Karpas-422 (cell line): ENCODE data around the gene MEGF9. TPM values are rescaled to one million over a fixed set of nuclear protein-coding genes. Genes with fewer than 3 reads are reported as not detected.

Source experiments
- DNase-seq: peaks from one replicate; pipeline ENCODE4 v3.0.0-alpha.2; 2015
- H2AFZ ChIP-seq: fragments of 200-600 bp; sonication (generic); 2 replicates; pipeline ENCODE4 v1.6.1; 2014; ENCODE audit warnings: antibody characterized with exemption, low read length, mixed read lengths
- H3K27ac ChIP-seq: fragments of 200-600 bp; sonication (generic); 2 replicates; pipeline ENCODE4 v1.5.1; 2014; ENCODE audit warnings: mild to moderate bottlenecking, low read length, moderate library complexity
- H3K27me3 ChIP-seq: fragments of 200-600 bp; sonication (generic); 2 replicates; pipeline ENCODE4 v1.6.1; 2014; ENCODE audit warnings: low read length, mixed read lengths
- H3K36me3 ChIP-seq: fragments of 200-600 bp; sonication (generic); 2 replicates; pipeline ENCODE4 v1.6.1; 2014; ENCODE audit warnings: low read length, mixed read lengths; ENCODE audit not compliant: insufficient read depth
- H3K4me1 ChIP-seq: fragments of 200-600 bp; sonication (generic); 2 replicates; pipeline ENCODE4 v1.6.1; 2014; ENCODE audit warnings: mild to moderate bottlenecking, low read length, mixed read lengths
- H3K4me2 ChIP-seq: fragments of 200-600 bp; sonication (generic); 2 replicates; pipeline ENCODE4 v1.6.1; 2014; ENCODE audit warnings: low read length, low read depth, mild to moderate bottlenecking; ENCODE audit not compliant: poor library complexity, severe bottlenecking
- H3K4me3 ChIP-seq: fragments of 200-600 bp; sonication (generic); 2 replicates; pipeline ENCODE4 v1.5.1; 2014; ENCODE audit warnings: mild to moderate bottlenecking, antibody characterized with exemption, low read length, mixed read lengths
- H3K79me2 ChIP-seq: fragments of 200-600 bp; sonication (generic); 2 replicates; pipeline ENCODE4 v1.6.1; 2014; ENCODE audit warnings: mild to moderate bottlenecking, low read length, mixed read lengths
- H3K9ac ChIP-seq: fragments of 200-600 bp; sonication (generic); 2 replicates; pipeline ENCODE4 v1.6.0; 2014; ENCODE audit warnings: low read length
- H3K9me2 ChIP-seq: fragments of 200-600 bp; sonication (generic), shearing (Covaris generic); replicated peaks from 2 replicates; pipeline ENCODE4 v1.6.0; 2014; ENCODE audit warnings: mild to moderate bottlenecking, low read length, moderate library complexity; ENCODE audit not compliant: insufficient read depth
- H3K9me3 ChIP-seq: fragments of 300-700, 200-600 bp; sonication (generic); 2 replicates; pipeline ENCODE4 v1.6.1; 2014; ENCODE audit warnings: low read length, mixed read lengths
- H4K20me1 ChIP-seq: fragments of 200-600 bp; sonication (generic); 2 replicates; pipeline ENCODE4 v1.6.1; 2014; ENCODE audit warnings: mild to moderate bottlenecking, antibody characterized with exemption, low read length, low read depth; ENCODE audit not compliant: insufficient read depth
- total RNA-seq: library from RNA; depleted of rRNA; stranded (reverse); fragments of >200 nt; shearing (Covaris generic); gene quantifications from 2 replicates; pipeline ENCODE4 v1.2.3, GENCODE V29; 2014; ENCODE audit warnings: low replicate concordance

The MEGF9 gene
- total RNA-seq, 1 experiment from 2014 or later, result 86.6 TPM

GRCh38 chr9:120715389-120715924, 1.2 kb upstream of the MEGF9 start:
- H3K36me3 ChIP-seq, result peaks cover 26% of the 10 kb centered on the region
- DNase-seq, result peak; percentile 67
- no peaks in the 10 kb centered on the region for H3K9me3 ChIP-seq
- H3K9ac ChIP-seq, result peak overlapping the region; percentile 96
- no peak overlapping the region for H2AFZ ChIP-seq
- peaks cover 14% of the 10 kb centered on the region; the same call in 1 of the 2 replicates for H4K20me1 ChIP-seq
- H3K79me2 ChIP-seq, result peaks cover 44% of the 10 kb centered on the region
- H3K27me3 ChIP-seq, result no peaks in the 10 kb centered on the region
- no peaks in the 10 kb centered on the region for H3K9me2 ChIP-seq
- H3K4me1 ChIP-seq, result peaks cover 67% of the 10 kb centered on the region
- peak overlapping the region; percentile 85 for H3K4me2 ChIP-seq
- peak overlapping the region; percentile 94 for H3K27ac ChIP-seq
- H3K4me3 ChIP-seq, result peak overlapping the region; percentile 84

GRCh38 chr9:120714846-120715388, 647 bp upstream of the MEGF9 start:
- Histone ChIP-seq H4K20me1 (peaks cover 16% of the 10 kb centered on the region; the same call in 1 of the 2 replicates), H3K36me3 (peaks cover 30% of the 10 kb centered on the region), H3K9me3 (no peaks in the 10 kb centered on the region), H2AFZ (no peak overlapping the region), H3K27me3 (no peaks in the 10 kb centered on the region), H3K4me1 (peaks cover 73% of the 10 kb centered on the region), H3K9ac (peak overlapping the region; percentile 96), H3K9me2 (no peaks in the 10 kb centered on the region), H3K4me3 (peak overlapping the region; percentile 84), H3K79me2 (peaks cover 49% of the 10 kb centered on the region), H3K4me2 (peak overlapping the region; percentile 85), H3K27ac (peak overlapping the region; percentile 94)
- DNase-seq, result peak; percentile 72

GRCh38 chr9:120713257-120714087, 798 bp downstream of the MEGF9 start:
- no peaks in the 10 kb centered on the region for H3K27me3 ChIP-seq
- H3K9ac ChIP-seq, result peak overlapping the region; percentile 87
- H3K4me1 ChIP-seq, result peaks cover 76% of the 10 kb centered on the region
- H4K20me1 ChIP-seq, result peaks cover 25% of the 10 kb centered on the region
- H3K36me3 ChIP-seq, result peaks cover 43% of the 10 kb centered on the region
- H3K4me3 ChIP-seq, result peak overlapping the region; percentile 84
- H3K9me2 ChIP-seq, result no peaks in the 10 kb centered on the region
- peaks cover 63% of the 10 kb centered on the region for H3K79me2 ChIP-seq
- no peak overlapping the region for H2AFZ ChIP-seq
- no peaks in the 10 kb centered on the region for H3K9me3 ChIP-seq
- DNase-seq, result peak; percentile 74
- peak overlapping the region; percentile 85 for H3K4me2 ChIP-seq
- peak overlapping the region; percentile 94 for H3K27ac ChIP-seq

- DNase-seq, result no peak
- peaks cover 72% of the 10 kb centered on the region for H3K79me2 ChIP-seq
- H3K4me1 ChIP-seq, result peaks cover 76% of the 10 kb centered on the region
- H4K20me1 ChIP-seq, result peaks cover 33% of the 10 kb centered on the region
- no peaks in the 10 kb centered on the region for H3K9me3 ChIP-seq
- H3K4me2 ChIP-seq, result peak overlapping the region; percentile 85
- H3K9ac ChIP-seq, result peak overlapping the region; percentile 87
- H3K9me2 ChIP-seq, result no peaks in the 10 kb centered on the region
- H2AFZ ChIP-seq, result no peak overlapping the region
- no peaks in the 10 kb centered on the region for H3K27me3 ChIP-seq
- H3K36me3 ChIP-seq, result peaks cover 48% of the 10 kb centered on the region
- peak overlapping the region; percentile 94 for H3K27ac ChIP-seq
- peak overlapping the region; percentile 84 for H3K4me3 ChIP-seq
These were observed 1.7 kb downstream of the MEGF9 start for GRCh38 chr9:120712539-120713031.

- Histone ChIP-seq H3K79me2 (peaks cover 78% of the 10 kb centered on the region), H3K27ac (peak overlapping the region; percentile 94), H3K4me3 (peak overlapping the region; percentile 84), H3K9me2 (no peaks in the 10 kb centered on the region), H2AFZ (no peak overlapping the region), H3K9ac (peak overlapping the region; percentile 87), H3K4me1 (peaks cover 76% of the 10 kb centered on the region), H4K20me1 (peaks cover 38% of the 10 kb centered on the region), H3K36me3 (peaks cover 54% of the 10 kb centered on the region), H3K27me3 (no peaks in the 10 kb centered on the region), H3K9me3 (no peaks in the 10 kb centered on the region), H3K4me2 (peak overlapping the region; percentile 85)
- peak; percentile 68 for DNase-seq
These were observed 2.3 kb downstream of the MEGF9 start for GRCh38 chr9:120711841-120712538.

- Histone ChIP-seq H3K27ac (peak overlapping the region; percentile 94), H3K4me1 (peaks cover 77% of the 10 kb centered on the region), H3K9me3 (no peaks in the 10 kb centered on the region), H3K9ac (peak overlapping the region; percentile 87), H2AFZ (no peak overlapping the region), H3K9me2 (no peaks in the 10 kb centered on the region), H3K79me2 (peaks cover 85% of the 10 kb centered on the region), H3K36me3 (peaks cover 60% of the 10 kb centered on the region), H3K4me3 (peak overlapping the region; percentile 84), H3K4me2 (peak overlapping the region; percentile 85), H3K27me3 (no peaks in the 10 kb centered on the region), H4K20me1 (peaks cover 39% of the 10 kb centered on the region)
- no peak for DNase-seq
These were observed 2.9 kb downstream of the MEGF9 start for GRCh38 chr9:120711354-120711753.

GRCh38 chr9:120710110-120710981, 3.9 kb downstream of the MEGF9 start:
- H3K27ac ChIP-seq, result peak overlapping the region; percentile 94
- no peak for DNase-seq
- H3K4me2 ChIP-seq, result peak overlapping the region; percentile 85
- H3K9ac ChIP-seq, result peak overlapping the region; percentile 87
- H3K36me3 ChIP-seq, result peaks cover 70% of the 10 kb centered on the region
- H3K4me3 ChIP-seq, result peak overlapping the region; percentile 84
- no peaks in the 10 kb centered on the region for H3K9me2 ChIP-seq
- no peaks in the 10 kb centered on the region for H3K27me3 ChIP-seq
- peaks cover 77% of the 10 kb centered on the region for H3K4me1 ChIP-seq
- peaks cover 44% of the 10 kb centered on the region for H4K20me1 ChIP-seq
- H3K9me3 ChIP-seq, result no peaks in the 10 kb centered on the region
- H3K79me2 ChIP-seq, result peaks cover 92% of the 10 kb centered on the region
- H2AFZ ChIP-seq, result no peak overlapping the region
